Chondrocyte (in vitro differentiated cells): ENCODE results near the gene FTSJ1. TPM values are rescaled to one million over a fixed set of nuclear protein-coding genes. Genes with fewer than 3 reads are reported as not detected.

ENCODE experiments used
- DNase-seq: peaks from one replicate; pipeline ENCODE4 v3.0.0; 2021; ENCODE audit warnings: mixed read lengths, low spot score
- H3K27ac Mint-ChIP-seq: one replicate; pipeline ENCODE4 v1.8.0; 2021; ENCODE audit warnings: mild to moderate bottlenecking, moderate library complexity, mixed read lengths; ENCODE audit not compliant: unreplicated experiment
- H3K27me3 Mint-ChIP-seq: 2 replicates; pipeline ENCODE4 v1.8.0; 2021; ENCODE audit warnings: low read depth, mixed read lengths
- H3K36me3 Mint-ChIP-seq: 2 replicates; pipeline ENCODE4 v1.8.0; 2021; ENCODE audit warnings: low read depth, mixed read lengths
- H3K4me1 Mint-ChIP-seq: 2 replicates; pipeline ENCODE4 v1.8.0; 2021; ENCODE audit warnings: low read depth, mild to moderate bottlenecking, mixed read lengths
- H3K4me3 Mint-ChIP-seq: one replicate; pipeline ENCODE4 v1.8.0; 2021; ENCODE audit warnings: mild to moderate bottlenecking, moderate library complexity, mixed read lengths; ENCODE audit not compliant: unreplicated experiment
- H3K9me3 Mint-ChIP-seq: 2 replicates; pipeline ENCODE4 v1.8.0; 2021; ENCODE audit warnings: low read depth, mixed read lengths
- total RNA-seq: library from RNA; stranded (reverse); gene quantifications from 3 replicates; pipeline ENCODE4 v1.2.1, GENCODE V29; 2021
- TF ChIP-seq, protein P1 (sequence below): fragments of 200-600 bp; sonication (generic); IDR thresholded peaks from 2 replicates; pipeline ENCODE4 v1.5.0; 2021; ENCODE audit warnings: antibody characterized with exemption, mild to moderate bottlenecking, moderate library complexity

Gene FTSJ1
- total RNA-seq, 1 donor from 2014 or later = 53.3 TPM

- Mint-ChIP-seq H3K36me3 (peaks cover 5% of the 10 kb centered on the region), H3K27ac (peak overlapping the region; percentile 95), H3K27me3 (no peaks in the 10 kb centered on the region), H3K4me1 (peaks cover 39% of the 10 kb centered on the region), H3K4me3 (peak overlapping the region; percentile 96), H3K9me3 (peaks cover 7% of the 10 kb centered on the region)
- no peak for DNase-seq
- TF ChIP-seq, protein P1, sequence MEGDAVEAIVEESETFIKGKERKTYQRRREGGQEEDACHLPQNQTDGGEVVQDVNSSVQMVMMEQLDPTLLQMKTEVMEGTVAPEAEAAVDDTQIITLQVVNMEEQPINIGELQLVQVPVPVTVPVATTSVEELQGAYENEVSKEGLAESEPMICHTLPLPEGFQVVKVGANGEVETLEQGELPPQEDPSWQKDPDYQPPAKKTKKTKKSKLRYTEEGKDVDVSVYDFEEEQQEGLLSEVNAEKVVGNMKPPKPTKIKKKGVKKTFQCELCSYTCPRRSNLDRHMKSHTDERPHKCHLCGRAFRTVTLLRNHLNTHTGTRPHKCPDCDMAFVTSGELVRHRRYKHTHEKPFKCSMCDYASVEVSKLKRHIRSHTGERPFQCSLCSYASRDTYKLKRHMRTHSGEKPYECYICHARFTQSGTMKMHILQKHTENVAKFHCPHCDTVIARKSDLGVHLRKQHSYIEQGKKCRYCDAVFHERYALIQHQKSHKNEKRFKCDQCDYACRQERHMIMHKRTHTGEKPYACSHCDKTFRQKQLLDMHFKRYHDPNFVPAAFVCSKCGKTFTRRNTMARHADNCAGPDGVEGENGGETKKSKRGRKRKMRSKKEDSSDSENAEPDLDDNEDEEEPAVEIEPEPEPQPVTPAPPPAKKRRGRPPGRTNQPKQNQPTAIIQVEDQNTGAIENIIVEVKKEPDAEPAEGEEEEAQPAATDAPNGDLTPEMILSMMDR = no peak
These were observed 703 bp upstream of the FTSJ1 start for GRCh38 chrX:48475296-48475695.

DNA sequence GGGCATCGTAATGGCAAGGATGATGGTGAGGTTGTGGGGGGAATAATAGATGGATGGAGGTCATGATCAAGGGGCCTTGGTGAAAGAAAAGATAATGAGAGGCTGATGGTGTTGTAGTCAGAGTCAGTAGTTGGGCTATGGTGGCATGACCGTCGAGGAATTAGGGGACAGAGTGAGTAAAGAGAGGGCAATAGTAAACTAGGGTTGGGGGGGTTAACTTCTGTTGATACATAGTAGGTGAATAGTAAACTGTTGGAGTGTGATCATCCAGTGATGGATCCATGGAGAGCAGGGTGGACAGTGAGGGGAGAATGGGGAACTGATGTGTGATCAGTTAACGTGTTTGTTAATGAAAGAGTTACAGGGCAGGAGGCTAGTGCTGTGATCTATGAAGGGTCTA is 920 bp downstream of the FTSJ1 start:
- DNase-seq = no peak
- peaks cover 39% of the 10 kb centered on the region for H3K4me1 Mint-ChIP-seq
- peak overlapping the region; percentile 95 for H3K27ac Mint-ChIP-seq
- H3K4me3 Mint-ChIP-seq = peak overlapping the region; percentile 96
- TF ChIP-seq, protein P1 = no peak
- peaks cover 11% of the 10 kb centered on the region for H3K9me3 Mint-ChIP-seq
- no peaks in the 10 kb centered on the region for H3K27me3 Mint-ChIP-seq
- peaks cover 11% of the 10 kb centered on the region for H3K36me3 Mint-ChIP-seq

DNA sequence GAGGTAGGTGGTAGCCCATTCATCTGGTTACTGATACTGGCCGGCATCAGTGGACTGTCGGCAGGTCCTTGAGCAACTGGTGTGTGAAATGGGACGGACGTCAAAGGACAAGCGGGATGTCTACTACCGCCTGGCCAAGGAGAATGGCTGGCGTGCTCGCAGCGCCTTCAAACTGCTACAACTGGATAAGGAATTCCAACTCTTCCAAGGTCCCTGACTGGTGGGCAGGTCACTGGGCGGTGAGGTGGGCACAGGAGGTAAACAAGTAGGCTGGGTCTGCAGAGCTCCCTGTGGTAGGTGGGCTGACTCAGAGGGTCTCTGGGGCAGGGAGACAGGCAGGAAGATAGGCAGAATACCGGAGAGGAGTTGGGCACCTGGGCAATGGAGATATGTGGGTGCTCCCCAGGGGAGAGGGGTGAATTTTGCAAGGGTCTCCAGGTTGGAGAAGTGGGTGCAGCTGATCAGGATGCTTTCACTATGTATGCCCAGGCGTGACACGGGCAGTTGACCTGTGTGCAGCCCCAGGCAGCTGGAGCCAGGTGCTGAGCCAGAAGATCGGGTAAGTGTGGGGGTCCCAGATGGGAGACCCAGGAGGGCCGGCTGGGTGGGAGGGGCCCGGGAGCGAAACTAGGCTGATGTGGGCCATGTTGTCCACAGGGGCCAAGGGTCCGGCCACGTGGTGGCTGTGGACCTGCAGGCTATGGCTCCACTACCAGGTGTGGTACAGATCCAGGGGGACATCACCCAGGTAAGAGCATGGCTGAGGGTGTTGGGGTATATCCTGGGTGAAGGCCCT is 2.2 kb downstream of the FTSJ1 start:
- TF ChIP-seq, protein P1 = no peak
- peak overlapping the region; percentile 64 for H3K27ac Mint-ChIP-seq
- H3K27me3 Mint-ChIP-seq = no peaks in the 10 kb centered on the region
- DNase-seq = no peak
- peaks cover 9% of the 10 kb centered on the region for H3K9me3 Mint-ChIP-seq
- H3K36me3 Mint-ChIP-seq = peaks cover 14% of the 10 kb centered on the region
- H3K4me3 Mint-ChIP-seq = peak overlapping the region; percentile 96
- H3K4me1 Mint-ChIP-seq = peaks cover 33% of the 10 kb centered on the region

DNA sequence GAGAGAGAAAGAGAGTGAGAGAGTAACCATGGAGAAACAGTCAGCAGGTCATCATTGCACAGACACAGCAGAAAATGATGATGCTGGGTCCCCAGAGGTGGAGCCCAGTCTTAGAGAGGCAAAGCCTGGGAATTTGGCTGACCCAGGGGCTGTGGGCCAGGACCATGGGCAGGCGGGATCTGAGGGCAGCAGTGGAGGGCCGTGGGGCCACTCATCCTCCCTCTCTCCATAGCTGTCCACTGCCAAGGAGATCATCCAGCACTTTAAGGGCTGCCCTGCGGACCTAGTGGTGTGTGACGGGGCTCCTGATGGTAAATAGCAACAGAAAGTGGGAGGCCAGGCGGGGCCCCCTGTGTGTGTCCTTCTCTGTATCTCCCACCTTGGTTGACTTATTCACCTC is 2.8 kb downstream of the FTSJ1 start:
- Mint-ChIP-seq H3K27me3 (no peaks in the 10 kb centered on the region), H3K27ac (peak overlapping the region; percentile 4), H3K4me1 (peaks cover 28% of the 10 kb centered on the region), H3K36me3 (peaks cover 14% of the 10 kb centered on the region), H3K4me3 (no peak overlapping the region), H3K9me3 (peaks cover 9% of the 10 kb centered on the region)
- TF ChIP-seq, protein P1 = no peak
- DNase-seq = no peak

DNA sequence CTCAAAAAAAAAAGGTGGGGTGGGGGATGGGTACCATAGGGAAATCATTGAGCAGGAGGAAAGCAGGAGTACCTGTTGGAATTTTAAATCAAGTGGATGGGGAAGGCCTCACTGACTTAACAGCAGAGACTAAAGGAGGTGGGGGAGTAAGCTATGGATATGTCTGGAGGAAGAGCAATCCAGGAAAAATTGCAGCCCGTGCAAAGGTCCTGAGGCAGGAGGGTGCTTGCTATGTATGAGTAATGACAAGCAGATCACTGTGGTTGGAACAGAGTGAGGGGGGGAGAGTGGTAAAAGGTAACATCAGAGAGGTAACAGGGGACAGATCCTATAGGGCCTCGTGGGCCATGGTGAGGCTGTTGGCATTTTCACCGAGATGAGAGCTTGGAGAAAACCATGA is 4.1 kb downstream of the FTSJ1 start:
- Mint-ChIP-seq H3K4me1 (peaks cover 22% of the 10 kb centered on the region), H3K27ac (peak overlapping the region; percentile 12), H3K4me3 (no peak overlapping the region), H3K36me3 (peaks cover 14% of the 10 kb centered on the region), H3K9me3 (peaks cover 9% of the 10 kb centered on the region), H3K27me3 (no peaks in the 10 kb centered on the region)
- TF ChIP-seq, protein P1 = no peak
- no peak for DNase-seq
